Neural progenitor cell (in vitro differentiated cells): ENCODE results near the gene HMGB1. TPM values are rescaled to one million over a fixed set of nuclear protein-coding genes. Genes with fewer than 3 reads are reported as not detected.
A peak's percentile ranks its signal among the peaks of the same experiment; 100 is the strongest.

ENCODE experiments used
- DNase-seq: peaks from one replicate; pipeline ENCODE4 v3.0.0-alpha.2; 2016; ENCODE audit warnings: low spot score
- H2AFZ ChIP-seq: fragments of 200-600 bp; sonication (generic); replicated peaks from 2 replicates; pipeline ENCODE4 v1.6.1; 2016; ENCODE audit warnings: antibody characterized with exemption
- H3F3A ChIP-seq: fragments of 200-600 bp; sonication (generic); 2 replicates; pipeline ENCODE4 v1.6.1; 2016; ENCODE audit warnings: antibody characterized with exemption, low read depth
- H3K27ac ChIP-seq: fragments of 200-600 bp; sonication (generic); 2 replicates; pipeline ENCODE4 v1.5.1; 2016; ENCODE audit warnings: mild to moderate bottlenecking
- H3K27me3 ChIP-seq: fragments of 200-600 bp; sonication (generic); 2 replicates; pipeline ENCODE4 v1.6.1; 2016; ENCODE audit warnings: mild to moderate bottlenecking, moderate library complexity
- H3K36me3 ChIP-seq: fragments of 200-600 bp; sonication (generic); 2 replicates; pipeline ENCODE4 v1.5.1; 2016
- H3K4me1 ChIP-seq: fragments of 200-600 bp; sonication (generic); 2 replicates; pipeline ENCODE4 v1.6.1; 2016; ENCODE audit warnings: mixed run types
- H3K4me2 ChIP-seq: fragments of 200-600 bp; sonication (generic); 2 replicates; pipeline ENCODE4 v1.6.1; 2016
- H3K4me3 ChIP-seq: fragments of 200-600 bp; sonication (generic); 2 replicates; pipeline ENCODE4 v1.5.1; 2016
- H3K79me2 ChIP-seq: fragments of 200-600 bp; sonication (generic); 2 replicates; pipeline ENCODE4 v1.6.1; 2016; ENCODE audit warnings: low read depth
- H3K9ac ChIP-seq: fragments of 200-600 bp; sonication (generic); 2 replicates; pipeline ENCODE4 v1.6.1; 2016
- H3K9me3 ChIP-seq: fragments of 200-600 bp; sonication (generic); 2 replicates; pipeline ENCODE4 v1.5.1; 2016; ENCODE audit warnings: low read depth
- H4K20me1 ChIP-seq: fragments of 200-600 bp; sonication (generic); 2 replicates; pipeline ENCODE4 v1.6.1; 2016; ENCODE audit warnings: low read depth
- H3K27ac Mint-ChIP-seq: 3 replicates; pipeline ENCODE4 v1.8.0; 2021; ENCODE audit warnings: mixed read lengths
- H3K27me3 Mint-ChIP-seq: 2 replicates; pipeline ENCODE4 v1.8.0; 2022; ENCODE audit warnings: low read depth, mild to moderate bottlenecking, inconsistent platforms, moderate library complexity, mixed read lengths; ENCODE audit not compliant: insufficient read depth
- H3K36me3 Mint-ChIP-seq: 3 replicates; pipeline ENCODE4 v1.8.0; 2021; ENCODE audit warnings: mixed read lengths
- H3K4me1 Mint-ChIP-seq: 3 replicates; pipeline ENCODE4 v1.8.0; 2021; ENCODE audit warnings: mixed read lengths
- H3K4me3 Mint-ChIP-seq: 3 replicates; pipeline ENCODE4 v1.8.0; 2021; ENCODE audit warnings: mild to moderate bottlenecking, moderate library complexity, mixed read lengths
- H3K9me3 Mint-ChIP-seq: 3 replicates; pipeline ENCODE4 v1.8.0; 2020; ENCODE audit warnings: mixed read lengths
- CTCF ChIP-seq: fragments of 200-600 bp; sonication (generic); IDR thresholded peaks from 2 replicates; pipeline ENCODE4 v1.5.1; 2017; ENCODE audit warnings: antibody characterized with exemption, mild to moderate bottlenecking
- EZH2 ChIP-seq: fragments of 200-600 bp; sonication (generic); IDR thresholded peaks from 2 replicates; pipeline ENCODE4 v1.6.1; 2017; ENCODE audit warnings: antibody characterized with exemption, mild to moderate bottlenecking, moderate library complexity
- EZH2phosphoT487 ChIP-seq: fragments of 200-600 bp; sonication (generic); IDR thresholded peaks from 2 replicates; pipeline ENCODE4 v1.6.1; 2017; ENCODE audit warnings: antibody characterized with exemption
- total RNA-seq: library from RNA; depleted of rRNA; stranded (reverse); fragments of >200 nt; gene quantifications from 2 replicates; pipeline ENCODE4 v1.2.3, GENCODE V29; 2015; ENCODE audit warnings: low replicate concordance

The HMGB1 gene
- total RNA-seq, 1 donor from 2014 or later: 1,493 TPM

- DNase-seq: no peak
- H3K4me2 ChIP-seq: no peak overlapping the region
These were observed 13.6 kb upstream of the HMGB1 start for GRCh38 chr13:30479154-30479882.

DNA sequence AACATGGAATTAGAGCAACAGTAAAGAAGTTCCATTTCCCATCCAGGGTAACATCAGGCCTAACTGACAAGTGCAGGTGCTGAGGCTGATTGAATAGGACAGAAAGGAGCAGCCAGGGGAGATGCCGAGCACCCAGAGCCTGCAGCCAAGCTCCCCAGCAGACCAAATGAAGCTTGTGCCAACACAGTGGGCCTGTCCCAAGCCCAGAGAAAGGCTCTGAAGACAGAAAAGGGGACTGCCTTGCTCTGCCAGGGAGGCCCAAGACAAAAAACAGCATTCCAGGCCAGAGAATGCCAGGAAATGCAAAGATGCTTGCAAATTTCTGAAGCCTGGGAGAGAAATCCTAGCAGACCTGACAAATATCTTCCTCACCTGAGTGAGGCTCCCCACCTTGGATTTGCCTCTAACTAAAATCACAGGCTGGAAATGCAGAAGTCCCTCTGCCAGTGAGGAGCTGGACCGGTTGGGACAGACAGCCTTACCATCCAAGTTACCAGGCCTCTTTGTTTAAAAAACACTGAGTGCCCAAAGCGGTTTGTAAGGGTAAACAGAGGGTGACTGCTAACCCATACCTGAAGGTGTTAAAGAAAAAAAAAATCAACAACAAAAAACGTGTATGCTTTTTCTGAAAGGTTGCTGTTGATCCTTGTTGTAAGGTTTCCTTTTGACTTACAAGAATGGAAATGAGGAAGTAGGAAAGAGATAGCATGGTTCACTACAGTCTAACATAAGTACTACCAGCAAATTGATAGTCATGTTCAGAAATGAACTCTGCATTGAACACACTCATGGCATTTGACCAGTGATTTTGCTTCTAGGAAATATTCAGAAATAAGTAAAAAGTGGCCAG is 11.8 kb upstream of the HMGB1 start:
- H3K9me3 ChIP-seq: no peaks in the 10 kb centered on the region
- H3K4me1 ChIP-seq: peaks cover 7% of the 10 kb centered on the region
- Mint-ChIP-seq H3K27ac (no peak overlapping the region), H3K9me3 (no peaks in the 10 kb centered on the region), H3K27me3 (peaks cover 2% of the 10 kb centered on the region), H3K36me3 (no peaks in the 10 kb centered on the region), H3K4me1 (peaks cover 3% of the 10 kb centered on the region), H3K4me3 (no peak overlapping the region)
- no peak overlapping the region for H3K9ac ChIP-seq
- H4K20me1 ChIP-seq: no peaks in the 10 kb centered on the region
- H3K79me2 ChIP-seq: no peaks in the 10 kb centered on the region
- H2AFZ ChIP-seq: peak overlapping the region; percentile 22
- H3K27ac ChIP-seq: no peak overlapping the region
- no peak for TF ChIP-seq EZH2phosphoT487
- no peak for TF ChIP-seq EZH2
- no peak for TF ChIP-seq CTCF
- no peak overlapping the region for H3K4me2 ChIP-seq
- H3F3A ChIP-seq: peaks cover 4% of the 10 kb centered on the region
- no peak for DNase-seq
- no peak overlapping the region for H3K4me3 ChIP-seq
- H3K27me3 ChIP-seq: no peaks in the 10 kb centered on the region
- no peaks in the 10 kb centered on the region for H3K36me3 ChIP-seq

More at GRCh38 chr13:30479154-30479882, 13.6 kb upstream of the HMGB1 start:
- no peaks in the 10 kb centered on the region for H3K36me3 ChIP-seq
- Mint-ChIP-seq H3K27ac (no peak overlapping the region), H3K4me3 (no peak overlapping the region), H3K36me3 (no peaks in the 10 kb centered on the region), H3K27me3 (peaks cover 4% of the 10 kb centered on the region), H3K4me1 (peaks cover 3% of the 10 kb centered on the region), H3K9me3 (no peaks in the 10 kb centered on the region)
- no peak overlapping the region for H3K4me3 ChIP-seq
- no peaks in the 10 kb centered on the region for H3K9me3 ChIP-seq
- H4K20me1 ChIP-seq: no peaks in the 10 kb centered on the region
- peaks cover 4% of the 10 kb centered on the region for H3F3A ChIP-seq
- TF ChIP-seq CTCF (no peak), EZH2phosphoT487 (no peak), EZH2 (no peak)
- peaks cover 7% of the 10 kb centered on the region for H3K4me1 ChIP-seq
- H3K27ac ChIP-seq: no peak overlapping the region
- no peaks in the 10 kb centered on the region for H3K79me2 ChIP-seq
- no peaks in the 10 kb centered on the region for H3K27me3 ChIP-seq
- H3K9ac ChIP-seq: no peak overlapping the region
- H2AFZ ChIP-seq: no peak overlapping the region

- no peak overlapping the region for H3K27ac ChIP-seq
- no peak overlapping the region for H3K4me2 ChIP-seq
- DNase-seq: no peak
- no peaks in the 10 kb centered on the region for H3K79me2 ChIP-seq
- H3K36me3 Mint-ChIP-seq: no peaks in the 10 kb centered on the region
- no peak overlapping the region for H2AFZ ChIP-seq
- peaks cover 2% of the 10 kb centered on the region for H3K27me3 Mint-ChIP-seq
- peaks cover 3% of the 10 kb centered on the region for H3K4me1 Mint-ChIP-seq
- no peaks in the 10 kb centered on the region for H3K9me3 Mint-ChIP-seq
- no peak overlapping the region for H3K27ac Mint-ChIP-seq
- H3K9me3 ChIP-seq: no peaks in the 10 kb centered on the region
- peaks cover 7% of the 10 kb centered on the region for H3K4me1 ChIP-seq
- no peaks in the 10 kb centered on the region for H3K36me3 ChIP-seq
- no peak overlapping the region for H3K9ac ChIP-seq
- peaks cover 4% of the 10 kb centered on the region for H3F3A ChIP-seq
- TF ChIP-seq CTCF (no peak), EZH2phosphoT487 (no peak), EZH2 (no peak)
- no peak overlapping the region for H3K4me3 ChIP-seq
- H4K20me1 ChIP-seq: no peaks in the 10 kb centered on the region
- H3K4me3 Mint-ChIP-seq: no peak overlapping the region
- H3K27me3 ChIP-seq: no peaks in the 10 kb centered on the region
These were observed 7.9 kb upstream of the HMGB1 start for GRCh38 chr13:30473675-30474074.
